IPS-15b (cell line): ENCODE measurements around the gene PDZRN4.
"Not testable (repeated sequence)": the region's sequence is repeated elsewhere in the genome, so short reads cannot be mapped to it uniquely, and the experiment has no call there.

ENCODE experiments used
- H3K27me3 ChIP-seq: one replicate; pipeline ENCODE4 v1.6.1; 2013; ENCODE audit warnings: low read length; ENCODE audit not compliant: control insufficient read depth, insufficient read depth
- H3K36me3 ChIP-seq: one replicate; pipeline ENCODE4 v1.6.1; 2013; ENCODE audit warnings: low read length; ENCODE audit not compliant: control insufficient read depth, insufficient read depth
- H3K4me1 ChIP-seq: one replicate; pipeline ENCODE4 v1.6.1; 2013; ENCODE audit warnings: mild to moderate bottlenecking, low read length; ENCODE audit not compliant: control insufficient read depth, insufficient read depth
- H3K4me3 ChIP-seq: one replicate; pipeline ENCODE4 v1.5.1; 2013; ENCODE audit warnings: low read depth, low read length
- H3K9ac ChIP-seq: one replicate; pipeline ENCODE4 v1.6.1; 2013; ENCODE audit warnings: low read depth, mild to moderate bottlenecking, low read length
- H3K9me3 ChIP-seq: one replicate; pipeline ENCODE4 v1.6.1; 2013; ENCODE audit warnings: mild to moderate bottlenecking, low read length; ENCODE audit not compliant: control insufficient read depth, insufficient read depth

PDZRN4 gene

DNA sequence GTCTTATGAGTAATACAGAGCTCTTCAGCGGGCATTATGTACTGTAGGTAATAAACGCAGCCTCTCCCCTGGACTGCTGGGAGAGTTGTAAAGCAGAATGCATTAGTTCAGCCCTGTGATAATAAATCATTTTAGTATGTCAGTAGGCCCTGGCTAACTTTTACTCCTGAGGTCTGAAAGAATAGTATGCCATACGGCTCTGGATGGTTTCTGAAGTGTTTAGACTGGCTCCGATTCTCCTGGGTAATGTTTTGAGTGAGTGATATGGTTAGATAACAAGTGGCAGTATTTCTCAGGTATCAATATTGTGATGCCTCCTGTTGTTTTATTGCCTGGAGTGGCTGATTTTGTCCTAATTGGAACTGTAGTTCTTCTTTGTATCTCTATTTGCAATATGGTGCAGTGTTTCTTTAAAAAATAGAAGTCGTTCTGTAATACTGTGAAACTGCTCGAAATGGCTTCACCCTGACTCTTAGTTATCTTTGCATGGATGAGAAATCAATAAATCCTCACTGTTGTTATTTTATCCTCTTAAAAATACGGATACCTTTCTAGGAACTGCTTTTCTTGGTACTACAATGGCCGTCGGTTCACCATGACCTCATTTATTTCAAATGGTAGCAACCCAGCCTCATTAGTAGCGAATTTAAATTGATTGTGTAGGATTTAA is 100.2 kb downstream of the PDZRN4 start:
- Histone ChIP-seq H3K9ac (no peak overlapping the region), H3K36me3 (no peaks in the 10 kb centered on the region)

DNA sequence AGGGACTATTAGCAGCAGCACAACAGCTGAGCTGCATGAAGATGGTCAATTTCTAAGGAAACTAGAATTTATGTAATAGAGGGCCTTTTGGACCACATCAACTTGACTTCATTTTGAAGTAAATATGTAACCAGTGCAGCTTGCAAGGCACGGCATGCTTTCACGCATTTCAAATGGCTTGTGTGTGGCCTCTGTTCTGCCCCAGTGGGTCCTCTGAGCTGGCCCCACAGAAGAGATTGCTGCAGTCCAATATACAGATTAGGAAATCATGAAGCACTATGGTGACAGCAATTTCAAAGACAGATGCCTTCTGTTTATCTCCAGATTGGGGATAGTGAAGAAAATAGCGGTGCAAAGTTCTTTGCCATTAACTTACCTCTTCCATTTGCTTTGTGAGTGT is 101.4 kb downstream of the PDZRN4 start:
- Histone ChIP-seq H3K4me3 (no peak overlapping the region), H3K4me1 (no peaks in the 10 kb centered on the region), H3K9me3 (no peaks in the 10 kb centered on the region), H3K27me3 (no peaks in the 10 kb centered on the region), H3K9ac (no peak overlapping the region), H3K36me3 (no peaks in the 10 kb centered on the region)

More for the DNA sequence above, 100.2 kb downstream of the PDZRN4 start:
- no peaks in the 10 kb centered on the region for H3K4me1 ChIP-seq
- no peaks in the 10 kb centered on the region for H3K9me3 ChIP-seq
- no peaks in the 10 kb centered on the region for H3K27me3 ChIP-seq
- H3K4me3 ChIP-seq: no peak overlapping the region

DNA sequence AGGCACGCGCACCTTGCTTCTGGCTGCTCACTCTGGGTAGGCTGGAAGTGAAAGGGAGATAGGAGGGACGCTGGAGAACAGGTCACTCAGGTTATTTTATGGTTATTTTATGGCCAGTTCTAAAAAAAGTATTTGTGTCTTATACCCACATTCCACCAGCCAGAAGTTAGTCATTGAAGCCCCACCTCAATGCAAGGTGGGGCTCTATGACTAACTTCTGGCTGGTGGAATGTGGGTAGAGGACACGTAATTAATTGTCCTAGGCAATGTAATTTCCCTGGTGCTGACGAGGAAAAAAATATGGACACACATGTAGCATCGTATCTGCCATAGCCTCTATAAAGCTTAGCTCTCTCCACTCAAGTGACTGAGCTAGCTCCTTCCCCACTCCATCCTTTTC is 104.9 kb downstream of the PDZRN4 start:
- Histone ChIP-seq H3K4me1 (no peaks in the 10 kb centered on the region), H3K27me3 (no peaks in the 10 kb centered on the region), H3K36me3 (no peaks in the 10 kb centered on the region), H3K9me3 (no peaks in the 10 kb centered on the region), H3K9ac (no peak overlapping the region), H3K4me3 (no peak overlapping the region)

DNA sequence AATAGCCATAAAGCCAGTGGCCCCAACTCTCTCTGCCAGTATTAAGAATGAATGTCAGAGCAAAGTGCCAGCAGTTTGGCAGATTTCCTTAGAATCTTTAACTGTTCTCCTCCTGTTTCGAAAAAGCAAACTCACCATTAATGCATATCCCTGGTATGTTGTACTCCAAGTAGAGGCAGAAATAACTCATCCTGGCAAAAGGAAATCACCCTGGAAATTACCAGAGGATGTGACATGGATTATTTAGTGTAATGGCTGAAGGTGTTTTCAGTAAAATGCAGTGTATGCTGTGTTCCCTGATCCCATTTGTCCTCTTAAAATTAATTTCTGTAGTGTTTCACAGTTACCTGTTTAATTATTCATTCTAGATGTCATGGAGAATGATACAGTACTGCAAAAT is 105.3 kb downstream of the PDZRN4 start:
- H3K36me3 ChIP-seq: no peaks in the 10 kb centered on the region
- no peaks in the 10 kb centered on the region for H3K4me1 ChIP-seq
- H3K9me3 ChIP-seq: no peaks in the 10 kb centered on the region
- no peaks in the 10 kb centered on the region for H3K27me3 ChIP-seq
- no peak overlapping the region for H3K4me3 ChIP-seq
- no peak overlapping the region for H3K9ac ChIP-seq

DNA sequence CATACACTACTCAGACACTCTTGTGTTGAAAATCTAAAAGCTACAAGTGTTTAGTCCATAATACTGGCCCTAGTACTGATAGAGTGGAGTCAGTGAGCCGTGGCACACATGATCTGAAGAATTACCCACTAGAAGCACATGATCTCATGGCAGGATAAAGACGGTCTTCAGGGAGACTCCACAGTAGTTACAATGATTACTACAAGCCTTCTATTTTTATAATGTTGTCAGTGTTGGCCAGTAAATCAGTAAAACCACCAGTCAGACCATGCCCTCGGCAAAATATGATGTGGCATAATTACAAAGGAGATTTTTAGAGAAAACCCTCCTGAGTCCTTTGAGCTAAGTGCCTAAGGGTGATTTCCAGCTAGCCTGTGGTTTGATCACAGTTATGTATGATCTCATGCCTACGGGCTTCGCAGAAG is 114.9 kb downstream of the PDZRN4 start:
- no peaks in the 10 kb centered on the region for H3K9me3 ChIP-seq
- H3K36me3 ChIP-seq: no peaks in the 10 kb centered on the region
- no peak overlapping the region for H3K9ac ChIP-seq
- H3K4me3 ChIP-seq: no peak overlapping the region
- peaks cover 3% of the 10 kb centered on the region for H3K4me1 ChIP-seq
- no peaks in the 10 kb centered on the region for H3K27me3 ChIP-seq

DNA sequence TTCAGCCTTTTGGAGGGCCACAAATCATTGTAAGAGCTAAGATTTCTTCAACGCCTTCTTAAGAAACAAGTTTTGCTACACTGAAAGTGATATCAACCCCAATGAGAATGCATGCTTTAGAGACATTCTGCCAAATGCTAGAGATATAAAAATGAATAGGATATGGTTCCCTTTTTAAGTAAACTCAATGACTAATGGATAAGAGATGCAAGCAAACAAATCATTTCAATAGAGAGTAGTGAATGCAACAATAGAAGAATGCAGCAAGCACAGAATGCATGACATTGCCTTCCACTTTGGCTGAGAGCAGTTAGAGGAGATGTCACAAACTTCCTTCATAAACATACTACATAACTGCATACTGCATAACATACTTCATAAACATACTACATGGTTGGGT is 116.4 kb downstream of the PDZRN4 start:
- no peaks in the 10 kb centered on the region for H3K9me3 ChIP-seq
- no peaks in the 10 kb centered on the region for H3K27me3 ChIP-seq
- H3K9ac ChIP-seq: no peak overlapping the region
- H3K36me3 ChIP-seq: no peaks in the 10 kb centered on the region
- no peak overlapping the region for H3K4me3 ChIP-seq
- peaks cover 3% of the 10 kb centered on the region for H3K4me1 ChIP-seq

DNA sequence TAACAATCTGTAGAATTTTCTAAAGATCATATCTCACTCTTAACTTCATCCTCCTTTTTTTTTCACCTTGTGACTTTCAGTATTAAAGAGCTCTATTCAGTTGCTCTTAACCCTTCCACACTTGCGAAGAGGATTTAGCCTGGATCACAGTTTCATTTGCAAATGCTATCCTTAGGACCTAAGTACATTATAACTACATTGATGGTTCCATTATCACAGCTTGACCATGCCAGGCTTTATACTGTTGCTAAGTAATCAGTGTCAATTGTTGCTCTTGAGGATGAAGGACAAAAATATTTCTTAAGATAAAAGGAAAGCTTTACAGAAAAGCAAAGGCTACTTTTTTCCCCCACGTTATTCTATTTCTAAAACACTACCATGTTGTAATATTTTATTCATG is 122.2 kb downstream of the PDZRN4 start:
- no peak overlapping the region for H3K9ac ChIP-seq
- H3K9me3 ChIP-seq: no peaks in the 10 kb centered on the region
- no peaks in the 10 kb centered on the region for H3K36me3 ChIP-seq
- H3K4me3 ChIP-seq: no peak overlapping the region
- no peaks in the 10 kb centered on the region for H3K27me3 ChIP-seq
- no peaks in the 10 kb centered on the region for H3K4me1 ChIP-seq

DNA sequence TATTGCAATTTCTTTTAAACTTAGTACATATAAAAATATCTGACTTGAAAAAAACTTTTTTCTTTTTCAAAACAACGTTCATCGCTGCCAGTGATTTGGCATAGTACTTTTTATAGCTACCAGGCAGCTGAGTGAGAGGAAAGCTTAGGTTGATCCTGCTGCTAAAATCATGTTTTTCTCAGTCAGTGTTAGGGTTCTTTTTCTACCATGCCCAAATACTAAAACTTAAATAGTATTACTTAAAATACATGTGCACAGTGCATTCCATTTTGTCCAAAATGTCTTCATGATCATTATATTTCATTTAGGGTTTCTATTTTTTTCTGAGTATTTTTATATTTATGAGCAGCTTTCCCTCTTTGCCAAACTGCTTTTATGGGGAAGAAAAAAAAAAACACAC is 123.8 kb downstream of the PDZRN4 start:
- no peak overlapping the region for H3K4me3 ChIP-seq
- no peaks in the 10 kb centered on the region for H3K36me3 ChIP-seq
- H3K4me1 ChIP-seq: no peaks in the 10 kb centered on the region
- H3K9ac ChIP-seq: no peak overlapping the region
- no peaks in the 10 kb centered on the region for H3K27me3 ChIP-seq
- no peaks in the 10 kb centered on the region for H3K9me3 ChIP-seq

DNA sequence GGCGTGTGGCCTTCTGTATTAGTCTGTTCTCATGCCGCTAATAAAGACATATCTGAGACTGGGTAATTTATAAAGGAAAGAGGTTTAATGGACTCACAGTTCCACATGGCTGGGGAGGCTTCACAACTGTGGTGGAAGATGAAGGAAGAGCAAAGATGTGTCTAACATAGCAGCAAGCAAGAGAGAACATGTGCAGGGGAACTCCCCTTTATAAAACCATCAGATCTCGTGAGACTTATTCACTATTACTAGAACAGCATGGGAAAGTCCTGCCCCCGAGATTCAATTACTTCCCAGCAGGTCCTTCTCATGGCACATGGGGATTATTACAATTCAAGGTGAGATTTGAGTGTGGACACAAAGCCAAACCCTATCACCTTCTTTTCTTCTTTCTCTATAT is 124.3 kb downstream of the PDZRN4 start:
- not testable (repeated sequence) for H3K9me3 ChIP-seq, H3K36me3 ChIP-seq, H3K9ac ChIP-seq, H3K4me3 ChIP-seq, H3K27me3 ChIP-seq, H3K4me1 ChIP-seq

DNA sequence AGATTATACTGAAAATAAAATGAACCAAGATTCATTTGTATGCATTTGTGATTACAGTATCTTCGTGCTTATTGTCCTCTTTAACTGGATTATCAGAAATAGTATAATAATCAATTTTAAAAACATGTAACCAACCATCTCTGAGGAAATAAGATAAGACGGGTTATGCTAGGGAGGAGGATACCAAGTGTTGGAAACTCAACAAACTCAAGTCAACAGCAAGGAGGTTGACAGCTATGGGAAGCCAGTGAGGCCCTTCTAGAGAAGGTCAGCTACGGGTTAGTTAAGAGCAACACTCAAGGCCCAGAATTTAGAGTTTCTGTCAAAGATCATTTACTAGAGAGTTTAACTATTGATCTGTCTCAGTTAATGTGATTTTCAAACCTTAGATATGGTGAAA is 137.2 kb downstream of the PDZRN4 start:
- Histone ChIP-seq H3K9ac (no peak overlapping the region), H3K27me3 (no peaks in the 10 kb centered on the region), H3K36me3 (no peaks in the 10 kb centered on the region), H3K9me3 (no peaks in the 10 kb centered on the region), H3K4me1 (no peaks in the 10 kb centered on the region), H3K4me3 (no peak overlapping the region)

DNA sequence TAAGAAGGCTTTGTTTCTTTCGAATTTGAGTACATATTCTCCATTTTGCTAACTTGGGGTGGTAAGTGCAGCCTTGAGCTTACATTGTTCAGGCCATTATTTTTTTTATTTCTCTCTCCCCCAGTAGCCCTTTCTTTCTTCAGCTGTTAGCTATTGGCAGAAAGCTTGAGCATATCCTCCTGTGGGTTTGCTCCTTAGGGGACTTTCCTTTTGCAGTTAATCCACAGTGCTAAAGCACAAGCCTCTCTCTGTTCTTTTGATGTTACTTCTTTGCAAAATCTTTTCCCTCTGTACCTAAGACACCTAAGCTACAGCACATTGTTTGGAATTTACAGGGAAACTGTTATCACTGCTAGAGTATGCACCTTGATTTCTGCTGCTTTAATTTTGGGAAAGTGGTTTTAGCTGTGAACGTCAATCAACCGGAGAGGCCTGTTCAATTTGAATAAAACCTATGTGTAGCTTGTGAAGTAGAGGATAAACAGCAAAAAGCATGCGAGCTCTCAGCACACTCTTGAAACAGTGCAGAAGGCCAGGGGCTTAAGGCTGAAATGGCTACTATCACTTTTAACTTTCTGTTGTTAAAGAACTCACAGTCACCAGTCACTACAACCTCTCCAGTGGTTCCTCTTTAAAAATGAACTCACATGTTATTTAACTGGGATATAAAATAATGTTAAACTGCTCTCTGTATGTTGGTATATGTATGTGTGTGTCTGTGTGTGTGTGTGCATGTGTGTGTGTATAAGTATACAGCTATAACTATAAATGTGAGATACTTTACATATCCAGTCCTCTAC is 139.2 kb downstream of the PDZRN4 start:
- no peaks in the 10 kb centered on the region for H3K9me3 ChIP-seq
- no peaks in the 10 kb centered on the region for H3K4me1 ChIP-seq

DNA sequence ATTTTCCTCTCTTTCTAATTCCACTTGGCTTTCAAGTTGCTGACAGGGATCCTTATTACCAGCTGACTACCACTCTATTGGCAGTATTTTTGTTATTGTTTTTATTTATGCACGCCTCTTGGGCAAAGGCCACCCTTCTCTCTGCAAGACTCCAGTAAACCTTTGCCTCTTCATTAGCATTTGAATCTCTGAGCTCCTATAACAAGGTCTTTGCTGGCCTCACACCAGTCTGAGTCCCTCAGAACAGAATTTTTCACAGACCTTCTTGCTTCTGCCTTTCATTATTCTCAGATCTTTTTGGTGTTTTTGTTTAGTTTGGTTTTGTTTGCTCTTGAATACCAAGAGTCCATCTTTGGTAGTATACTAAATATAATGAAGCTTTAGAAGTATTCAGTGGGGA is 145.9 kb downstream of the PDZRN4 start:
- Histone ChIP-seq H3K4me3 (no peak overlapping the region), H3K4me1 (peaks cover 12% of the 10 kb centered on the region), H3K9ac (no peak overlapping the region), H3K9me3 (no peaks in the 10 kb centered on the region), H3K36me3 (no peaks in the 10 kb centered on the region), H3K27me3 (no peaks in the 10 kb centered on the region)

More for the DNA sequence above, 139.2 kb downstream of the PDZRN4 start:
- H3K4me3 ChIP-seq: no peak overlapping the region
- H3K36me3 ChIP-seq: no peaks in the 10 kb centered on the region
- no peak overlapping the region for H3K9ac ChIP-seq
- H3K27me3 ChIP-seq: no peaks in the 10 kb centered on the region
